Smooth muscle cell (in vitro differentiated cells): ENCODE measurements around the gene TMTC1. TPM values are rescaled to one million over a fixed set of nuclear protein-coding genes. Genes with fewer than 3 reads are reported as not detected.

Experiments used
- DNase-seq: peaks from one replicate; lab custom pipeline; 2025; ENCODE audit not compliant: unreplicated experiment; lab: John Stamatoyannopoulos, UW
- H2AFZ ChIP-seq: fragments of 200-600 bp; sonication (generic); 2 replicates; pipeline ENCODE4 v1.6.0; 2016; ENCODE audit warnings: antibody characterized with exemption, low read depth, mild to moderate bottlenecking
- H3F3A ChIP-seq: fragments of 200-600 bp; sonication (generic); 2 replicates; pipeline ENCODE4 v1.6.0; 2017; ENCODE audit warnings: antibody characterized with exemption, low read depth
- H3K27ac ChIP-seq: fragments of 200-600 bp; sonication (generic); 2 replicates; pipeline ENCODE4 v1.5.1; 2016; ENCODE audit warnings: low read depth, mild to moderate bottlenecking
- H3K27me3 ChIP-seq: fragments of 200-600 bp; sonication (generic); 2 replicates; pipeline ENCODE4 v1.6.1; 2016; ENCODE audit warnings: low read depth, mild to moderate bottlenecking
- H3K36me3 ChIP-seq: fragments of 200-600 bp; sonication (generic); 2 replicates; pipeline ENCODE4 v1.5.1; 2016; ENCODE audit warnings: low read depth
- H3K4me1 ChIP-seq: fragments of 200-600 bp; sonication (generic); 2 replicates; pipeline ENCODE4 v1.5.1; 2016; ENCODE audit warnings: low read depth
- H3K4me2 ChIP-seq: fragments of 200-600 bp; sonication (generic); 2 replicates; pipeline ENCODE4 v1.6.0; 2016; ENCODE audit warnings: mild to moderate bottlenecking
- H3K4me3 ChIP-seq: fragments of 200-600 bp; sonication (generic); 2 replicates; pipeline ENCODE4 v1.5.1; 2016; ENCODE audit warnings: mild to moderate bottlenecking
- H3K79me2 ChIP-seq: fragments of 200-600 bp; sonication (generic); 2 replicates; pipeline ENCODE4 v1.6.0; 2016; ENCODE audit warnings: low read depth, mild to moderate bottlenecking
- H3K9ac ChIP-seq: fragments of 200-600 bp; sonication (generic); 2 replicates; pipeline ENCODE4 v1.6.0; 2016; ENCODE audit warnings: low read depth
- H3K9me3 ChIP-seq: fragments of 200-600 bp; sonication (generic); replicated peaks from 2 replicates; pipeline ENCODE4 v1.5.1; 2016; ENCODE audit warnings: low read depth
- H4K20me1 ChIP-seq: fragments of 200-600 bp; sonication (generic); 2 replicates; pipeline ENCODE4 v1.6.0; 2016; ENCODE audit warnings: low read depth
- CTCF ChIP-seq: fragments of 200-600 bp; sonication (generic); IDR thresholded peaks from 2 replicates; pipeline ENCODE4 v1.5.1; 2017; ENCODE audit warnings: borderline replicate concordance, mild to moderate bottlenecking, antibody characterized with exemption; ENCODE audit not compliant: insufficient read depth, poor library complexity, severe bottlenecking
- WGBS: methylation state at CpG from one replicate; pipeline ENCODE4 v1.1.7; 2016; ENCODE audit warnings: low lambda C conversion rate; 5-methylcytosine and 5-hydroxymethylcytosine counted together
- polyA plus RNA-seq: library from polyadenylated mRNA; unstranded; fragments of >200 nt; fragmentation: Nextera tagmentation; extraction: Ambion mirVana; gene quantifications from 2 replicates; pipeline ENCODE4 v1.2.1, GENCODE V29; 2016
- total RNA-seq: library from RNA; depleted of rRNA; stranded (reverse); fragments of >200 nt; gene quantifications from 2 replicates; pipeline ENCODE4 v1.2.3, GENCODE V29; 2014

The TMTC1 gene
- total and polyA plus RNA-seq, 2 experiments from 2014 or later, result 3.5 to 8.7 TPM

GRCh38 chr12:29706311-29706710 lies 77.4 kb downstream of the TMTC1 start:
- Histone ChIP-seq H3K4me2 (peak overlapping the region; percentile 53), H3K9ac (no peak overlapping the region), H3K9me3 (no peaks in the 10 kb centered on the region), H3K4me3 (no peak overlapping the region), H3K27me3 (no peaks in the 10 kb centered on the region), H3F3A (no peaks in the 10 kb centered on the region), H3K27ac (peak overlapping the region; percentile 77), H4K20me1 (no peaks in the 10 kb centered on the region), H2AFZ (peak overlapping the region; percentile 8), H3K4me1 (peaks cover 24% of the 10 kb centered on the region), H3K79me2 (no peaks in the 10 kb centered on the region), H3K36me3 (no peaks in the 10 kb centered on the region)
- TF ChIP-seq CTCF, result no peak
- WGBS, result 7% methylated on average over 2 of the region's 2 CpGs
- DNase-seq, result no peak

GRCh38 chr12:29703528-29703927 lies 80.2 kb downstream of the TMTC1 start:
- DNase-seq, result no peak
- Histone ChIP-seq H3K27ac (no peak overlapping the region), H3K36me3 (no peaks in the 10 kb centered on the region), H3K4me1 (peaks cover 9% of the 10 kb centered on the region), H3K4me2 (no peak overlapping the region), H3K27me3 (no peaks in the 10 kb centered on the region), H3K9me3 (no peaks in the 10 kb centered on the region), H3K4me3 (no peak overlapping the region), H4K20me1 (no peaks in the 10 kb centered on the region), H2AFZ (no peak overlapping the region), H3K79me2 (no peaks in the 10 kb centered on the region), H3F3A (no peaks in the 10 kb centered on the region), H3K9ac (no peak overlapping the region)
- TF ChIP-seq CTCF, result no peak
- WGBS, result 81% methylated on average over 2 of the region's 2 CpGs

- Histone ChIP-seq H4K20me1 (no peaks in the 10 kb centered on the region), H3F3A (no peaks in the 10 kb centered on the region), H3K79me2 (no peaks in the 10 kb centered on the region), H3K36me3 (no peaks in the 10 kb centered on the region), H3K4me3 (no peak overlapping the region), H3K4me2 (no peak overlapping the region), H2AFZ (no peak overlapping the region), H3K27me3 (no peaks in the 10 kb centered on the region), H3K9ac (no peak overlapping the region), H3K9me3 (no peaks in the 10 kb centered on the region), H3K27ac (no peak overlapping the region), H3K4me1 (peaks cover 9% of the 10 kb centered on the region)
- WGBS, result 97% methylated on average over 7 of the region's 7 CpGs
- TF ChIP-seq CTCF, result no peak
- no peak for DNase-seq
Observed at GRCh38 chr12:29702972-29703371, 80.8 kb downstream of the TMTC1 start.

- no peak overlapping the region for H2AFZ ChIP-seq
- no peak for TF ChIP-seq CTCF
- peaks cover 9% of the 10 kb centered on the region for H3K4me1 ChIP-seq
- H3K9me3 ChIP-seq, result no peaks in the 10 kb centered on the region
- no peak for DNase-seq
- no peaks in the 10 kb centered on the region for H3K27me3 ChIP-seq
- H3F3A ChIP-seq, result no peaks in the 10 kb centered on the region
- no peak overlapping the region for H3K4me3 ChIP-seq
- no peaks in the 10 kb centered on the region for H3K36me3 ChIP-seq
- no peak overlapping the region for H3K9ac ChIP-seq
- no peak overlapping the region for H3K4me2 ChIP-seq
- 99% methylated on average over 5 of the region's 5 CpGs for WGBS
- no peaks in the 10 kb centered on the region for H4K20me1 ChIP-seq
- no peaks in the 10 kb centered on the region for H3K79me2 ChIP-seq
- no peak overlapping the region for H3K27ac ChIP-seq
Observed at GRCh38 chr12:29702222-29702621, 81.5 kb downstream of the TMTC1 start.
